Adrenal gland (tissue), 12 donors: Measurements from ENCODE around the gene COL8A2. TPM values are rescaled to one million over a fixed set of nuclear protein-coding genes. Genes with fewer than 3 reads are reported as not detected.

Source experiments
- DNase-seq, 7 donors: peaks; one replicate each; pipeline ENCODE4 v3.0.0-alpha.2; 2019 to 2020
- H3K27ac ChIP-seq, 5 donors: fragments of 200-600 bp; sonication (generic) in 4 of 5; 1 replicate in 3 of 5; 2 replicates in 2 of 5; pipeline versions ENCODE4 v1.5.1 to v1.8.0; 2016 to 2020; ENCODE audit warnings: mild to moderate bottlenecking in 1 of 5
- H3K27me3 ChIP-seq: fragments of 200-600 bp; 2 replicates; pipeline ENCODE4 v1.8.0; 2021
- H3K36me3 ChIP-seq, 2 donors: fragments of 200-600 bp; replicated peaks in 1 of 2; 1 replicate in 1 of 2; 2 replicates in 1 of 2; pipeline versions ENCODE4 v1.5.1 to v1.8.0; 2018 to 2022
- H3K4me1 ChIP-seq, 2 donors: fragments of 200-600 bp; replicated peaks in 1 of 2; 1 replicate in 1 of 2; 2 replicates in 1 of 2; pipeline versions ENCODE4 v1.5.1 to v1.8.0; 2018 to 2021
- H3K4me3 ChIP-seq, 4 donors: fragments of 200-600 bp; sonication (generic) in 3 of 4; one replicate each; pipeline ENCODE4 v1.5.1; 2016 to 2018
- H3K9me3 ChIP-seq, 3 donors: fragments of 200-600 bp; sonication (generic) in 1 of 3; replicated peaks in 1 of 3; 1 replicate in 2 of 3; 2 replicates in 1 of 3; pipeline versions ENCODE4 v1.5.1 to v1.8.0; 2016 to 2021
- CTCF ChIP-seq, 6 experiments: fragments of 450-650 bp in 4 of 6; fragments of 200-600 bp in 2 of 6; sonication (generic) in 1 of 6; IDR thresholded peaks; 1 replicate in 5 of 6; 2 replicates in 1 of 6; pipeline versions ENCODE4 v1.5.1 to v1.8.0; 2016 to 2021; ENCODE audit warnings: antibody characterized with exemption in 6 of 6, mild to moderate bottlenecking in 2 of 6, moderate library complexity in 1 of 6
- POLR2A ChIP-seq, 2 donors: fragments of 450-650 bp; IDR thresholded peaks; one replicate each; pipeline ENCODE4 v1.6.1; 2017; ENCODE audit warnings: antibody characterized with exemption in 2 of 2, mild to moderate bottlenecking in 2 of 2, moderate library complexity in 1 of 2
- WGBS, 4 donors: extraction: QIAGEN DNeasy Blood & Tissue Kit in 2 of 4; methylation state at CpG; one replicate each; pipeline versions ENCODE4 v1.1.5 to v1.1.7; 2013 to 2017; 5-methylcytosine and 5-hydroxymethylcytosine counted together
- intact Hi-C, 2 donors: fragments of 100-400 bp; cut with DNase I; formaldehyde crosslinking; loops; one replicate each; pipeline versions ENCODE4 v1.14.1 to v1.15.0; 2022 to 2023
- polyA plus RNA-seq, 3 donors: library from polyadenylated mRNA; stranded (reverse); fragments of 200-250 nt in 2 of 3; fragments of 350-450 nt in 1 of 3; fragmentation: Illumina TruSeq in 1 of 3; extraction: RNeasy Lipid Tissue Mini Kit (QIAGEN cat#74804) in 1 of 3; gene quantifications; one replicate each; pipeline ENCODE4 v1.2.3, GENCODE V29; 2013 to 2014
- total RNA-seq, 9 donors: library from RNA; depleted of rRNA in 4 of 9; stranded (reverse); fragments of >200 nt in 4 of 9; fragments of 120-200 nt in 1 of 9; fragmentation: NEBNext Ultra II Directional in 1 of 9; extraction: Animal tissue kit (Norgen Biotek cat#: 25700) in 1 of 9; gene quantifications; one replicate each; pipeline versions ENCODE4 v1.1.0 to v1.2.4, GENCODE V29; 2013 to 2023
- donor health status: healthy with polysubstance abuse.
- donor health status: Bipolar disorder and iron deficiency.
- donor health status: DM: yes; HTN: yes; CAD: no.
- donor health status: DM: no; HTN: no; CAD: no.
- donor health status: DM: no; HTN: no; CAD: no.
- donor health status: DM: yes; HTN: yes; CAD: no.

COL8A2 gene
- total and polyA plus RNA-seq, 12 donors = 0.66 to 6.6 (median 1.9) TPM

- TF ChIP-seq POLR2A (IDR thresholded peaks at IDR 0.05) (no peak), CTCF (IDR thresholded peaks at IDR 0.05) (no peak)
- Histone ChIP-seq H3K4me3 (no peak overlapping the region), H3K36me3 (no peaks in the 10 kb centered on the region), H3K4me1 (peaks cover 0 to 16% of the 10 kb centered on the region in 2 donors), H3K9me3 (no peaks in the 10 kb centered on the region), H3K27ac (no peak overlapping the region), H3K27me3 (no peaks in the 10 kb centered on the region)
- no peak for DNase-seq
- intact Hi-C loops = loop anchor here (10.0 kb wide), 3 partner anchors 155 to 225 kb away; partner anchors contain the start of gene AGO1 (in 1 of the 2)
- 72 to 80% (median 75%) methylated on average over 3 of the region's 3 CpGs for WGBS, 4 donors
Measured at GRCh38 chr1:36080236-36080635, 44.8 kb downstream of the COL8A2 start.

GRCh38 chr1:36076979-36077573 is 47.9 kb downstream of the COL8A2 start:
- H3K27me3 ChIP-seq = no peaks in the 10 kb centered on the region
- no peak for TF ChIP-seq CTCF (IDR thresholded peaks at IDR 0.05)
- TF ChIP-seq POLR2A (IDR thresholded peaks at IDR 0.05) = no peak
- intact Hi-C loops = no loop called here
- WGBS, 4 donors = 32 to 35% (median 34%) methylated on average over 4 of the region's 4 CpGs
- H3K4me1 ChIP-seq = peaks cover 0 to 5% of the 10 kb centered on the region in 2 donors
- no peak overlapping the region for H3K27ac ChIP-seq
- no peak overlapping the region for H3K4me3 ChIP-seq
- peak in 2 of 7 donors; percentile 37 to 42 for DNase-seq
- no peaks in the 10 kb centered on the region for H3K36me3 ChIP-seq
- H3K9me3 ChIP-seq = no peaks in the 10 kb centered on the region

GRCh38 chr1:36070349-36070748 is 54.7 kb downstream of the COL8A2 start:
- Histone ChIP-seq H3K27me3 (no peaks in the 10 kb centered on the region), H3K27ac (no peak overlapping the region), H3K9me3 (no peaks in the 10 kb centered on the region), H3K4me1 (no peaks in the 10 kb centered on the region), H3K4me3 (no peak overlapping the region), H3K36me3 (no peaks in the 10 kb centered on the region)
- WGBS, 4 donors = 85 to 88% (median 86%) methylated on average over 2 of the region's 2 CpGs
- intact Hi-C loops = no loop called here
- no peak for DNase-seq
- TF ChIP-seq CTCF (IDR thresholded peaks at IDR 0.05) = no peak
- no peak for TF ChIP-seq POLR2A (IDR thresholded peaks at IDR 0.05)

GRCh38 chr1:36068866-36069265 is 56.2 kb downstream of the COL8A2 start:
- Histone ChIP-seq H3K9me3 (no peaks in the 10 kb centered on the region), H3K27me3 (no peaks in the 10 kb centered on the region), H3K36me3 (no peaks in the 10 kb centered on the region), H3K27ac (no peak overlapping the region), H3K4me3 (no peak overlapping the region), H3K4me1 (no peaks in the 10 kb centered on the region)
- 91 to 95% (median 92%) methylated on average over 2 of the region's 2 CpGs for WGBS, 4 donors
- no peak for DNase-seq
- TF ChIP-seq CTCF (IDR thresholded peaks at IDR 0.05) (no peak), POLR2A (IDR thresholded peaks at IDR 0.05) (no peak)
- intact Hi-C loops = no loop called here
